Activated gamma-delta T cell (primary cell): ENCODE measurements around the gene WDR7.

Source experiments
- DNase-seq: peaks from one replicate; lab custom pipeline; 2025; lab: John Stamatoyannopoulos, UW

The WDR7 gene

GRCh38 chr18:57043241-57043640 lies 392.1 kb downstream of the WDR7 start:
- no peak for DNase-seq

- no peak for DNase-seq
These were observed 397.2 kb downstream of the WDR7 start for GRCh38 chr18:57048351-57048750.

- DNase-seq: no peak
These were observed 397.7 kb downstream of the WDR7 start for GRCh38 chr18:57048859-57049258.

GRCh38 chr18:57050310-57050949 lies 399.3 kb downstream of the WDR7 start:
- DNase-seq: no peak

- no peak for DNase-seq
These were observed 400.0 kb downstream of the WDR7 start for GRCh38 chr18:57051021-57051656.

- no peak for DNase-seq
These were observed 400.5 kb downstream of the WDR7 start for GRCh38 chr18:57051657-57052044.

- no peak for DNase-seq
These were observed 401.0 kb downstream of the WDR7 start for GRCh38 chr18:57052173-57052572.

GRCh38 chr18:57052759-57053158 lies 401.6 kb downstream of the WDR7 start:
- DNase-seq: no peak

- no peak for DNase-seq
These were observed 403.7 kb downstream of the WDR7 start for GRCh38 chr18:57054891-57055290.

- DNase-seq: no peak
These were observed 406.7 kb downstream of the WDR7 start for GRCh38 chr18:57057890-57058289.

GRCh38 chr18:57058734-57059133 lies 407.6 kb downstream of the WDR7 start:
- no peak for DNase-seq

GRCh38 chr18:57059366-57059765 lies 408.2 kb downstream of the WDR7 start:
- DNase-seq: no peak

GRCh38 chr18:57060814-57061213 lies 409.7 kb downstream of the WDR7 start:
- no peak for DNase-seq

- no peak for DNase-seq
These were observed 411.0 kb downstream of the WDR7 start for GRCh38 chr18:57062178-57062577.

- no peak for DNase-seq
These were observed 411.7 kb downstream of the WDR7 start for GRCh38 chr18:57062844-57063243.

GRCh38 chr18:57063601-57064103 lies 412.5 kb downstream of the WDR7 start:
- no peak for DNase-seq

GRCh38 chr18:57073501-57074187 lies 422.5 kb downstream of the WDR7 start:
- no peak for DNase-seq

GRCh38 chr18:57075716-57076400 lies 424.7 kb downstream of the WDR7 start:
- no peak for DNase-seq

GRCh38 chr18:57077005-57077765 lies 426.0 kb downstream of the WDR7 start:
- no peak for DNase-seq

GRCh38 chr18:57077786-57078552 lies 426.8 kb downstream of the WDR7 start:
- DNase-seq: no peak

GRCh38 chr18:57078614-57079013 lies 427.5 kb downstream of the WDR7 start:
- DNase-seq: no peak
